GM18498 (cell line): ENCODE results near the gene PRKCE.
"Not testable (repeated sequence)": the region's sequence is repeated elsewhere in the genome, so short reads cannot be mapped to it uniquely, and the experiment has no call there.

Source experiments
- ATAC-seq: cut with Tn5 transposase; IDR thresholded peaks from one replicate; pipeline ENCODE4 v1.9.1; 2021; ENCODE audit warnings: mild to moderate bottlenecking, moderate library complexity; ENCODE audit not compliant: unreplicated experiment

PRKCE gene

DNA sequence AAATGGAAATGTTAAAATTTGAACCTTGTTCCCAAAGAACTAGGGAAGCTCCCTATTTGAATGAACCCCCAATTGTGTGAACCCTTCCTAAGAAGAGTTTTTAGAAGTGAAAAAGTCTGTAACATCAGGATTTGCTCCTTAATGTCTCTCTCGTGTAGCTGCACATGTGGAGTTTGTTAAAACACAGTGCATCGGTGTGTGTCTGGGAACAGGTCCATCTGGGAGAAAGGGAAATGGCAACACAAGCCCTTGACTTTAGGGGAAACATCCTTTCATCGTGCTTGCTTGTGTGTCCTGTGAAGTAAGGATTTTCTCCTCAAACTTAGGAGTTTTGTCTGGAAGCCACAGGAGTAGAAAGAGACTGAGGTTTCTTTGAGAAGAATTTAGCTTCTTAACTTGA lies 203.9 kb downstream of the PRKCE start:
- ATAC-seq = no peak

DNA sequence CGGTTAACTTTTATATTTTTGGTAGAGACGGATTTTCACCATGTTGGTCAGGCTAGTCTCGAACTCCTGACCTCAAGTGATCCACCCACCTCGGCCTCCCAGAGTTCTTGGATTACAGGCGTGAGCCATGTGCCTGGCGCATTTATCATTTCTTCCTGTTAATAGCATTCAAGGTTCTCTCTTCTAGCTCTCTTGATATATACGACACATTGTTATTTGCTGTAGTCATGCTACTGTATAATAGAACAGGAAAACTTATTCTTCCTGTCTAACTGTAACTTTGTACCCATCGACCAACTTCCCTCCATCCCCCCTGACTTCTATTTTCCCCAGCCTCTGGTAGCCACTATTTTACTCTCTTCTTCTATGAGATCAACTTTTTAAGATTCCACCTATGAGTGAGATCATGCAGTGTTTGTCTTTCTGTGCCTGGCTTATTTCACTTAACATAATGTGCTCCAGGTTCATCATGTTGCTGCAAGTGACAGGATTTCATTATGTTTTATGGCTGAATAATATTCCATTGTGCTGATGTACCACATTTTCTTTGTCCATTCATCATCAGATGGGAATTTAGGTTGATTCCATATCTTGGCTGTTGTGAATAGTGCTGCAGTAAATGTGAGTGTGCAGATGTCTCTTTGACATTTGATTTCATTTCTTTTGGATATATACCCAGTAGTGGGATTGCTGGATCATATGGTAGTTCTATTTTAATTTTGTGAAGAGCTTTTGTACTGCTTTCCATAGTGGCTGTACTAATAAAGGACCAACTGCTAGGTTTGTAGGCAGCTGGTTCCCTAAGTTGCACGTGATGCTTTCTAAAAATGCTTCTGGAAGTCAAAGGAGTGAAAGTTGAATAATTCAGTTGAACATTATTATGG lies 205.2 kb downstream of the PRKCE start:
- no peak for ATAC-seq

DNA sequence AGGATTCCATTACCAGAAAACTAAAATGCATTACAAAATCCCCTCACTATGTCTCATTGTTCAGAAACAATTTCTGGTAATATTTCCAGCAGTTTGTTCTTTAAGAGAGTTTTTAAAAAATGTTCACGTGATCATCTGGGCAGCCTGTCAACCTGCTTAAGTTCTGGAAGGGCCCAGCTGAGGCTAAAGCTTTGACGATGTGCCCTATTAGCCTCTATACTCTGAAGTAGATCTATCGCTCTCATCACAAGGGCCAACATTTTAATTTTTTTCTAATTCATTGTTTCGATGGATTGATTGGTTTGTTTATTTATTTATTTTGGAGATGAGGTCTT lies 205.8 kb downstream of the PRKCE start:
- ATAC-seq = no peak

DNA sequence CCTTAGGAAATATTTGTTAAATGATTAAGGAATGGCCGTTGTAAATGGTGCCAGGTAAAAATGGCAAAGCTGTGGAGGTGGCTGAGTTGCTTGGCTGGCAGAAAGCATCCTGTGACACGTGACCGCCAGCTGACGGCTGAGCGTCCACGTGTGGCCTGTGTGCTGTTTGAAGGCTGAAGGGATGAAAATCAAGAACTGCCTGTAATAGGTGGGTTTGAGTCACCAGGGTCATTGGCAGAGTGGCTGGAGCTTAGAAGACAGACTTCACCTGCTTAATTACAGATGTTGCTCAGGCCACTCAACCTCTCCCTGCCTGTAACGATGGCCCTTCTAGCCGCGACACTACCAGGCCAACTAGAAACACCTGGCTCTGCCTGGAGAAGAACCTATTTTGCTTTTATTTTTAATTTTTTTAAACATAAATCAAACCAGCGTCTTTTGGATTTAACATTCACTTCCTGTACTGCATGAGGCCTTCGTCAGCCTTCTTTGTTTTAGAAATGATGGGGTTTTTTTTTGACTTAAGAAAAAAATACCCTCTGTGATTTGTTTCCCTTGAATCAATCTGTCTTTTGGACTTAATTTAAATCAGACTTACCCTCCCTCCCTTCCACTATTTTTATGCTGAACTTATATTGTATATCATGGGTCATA lies 206.5 kb downstream of the PRKCE start:
- no peak for ATAC-seq

DNA sequence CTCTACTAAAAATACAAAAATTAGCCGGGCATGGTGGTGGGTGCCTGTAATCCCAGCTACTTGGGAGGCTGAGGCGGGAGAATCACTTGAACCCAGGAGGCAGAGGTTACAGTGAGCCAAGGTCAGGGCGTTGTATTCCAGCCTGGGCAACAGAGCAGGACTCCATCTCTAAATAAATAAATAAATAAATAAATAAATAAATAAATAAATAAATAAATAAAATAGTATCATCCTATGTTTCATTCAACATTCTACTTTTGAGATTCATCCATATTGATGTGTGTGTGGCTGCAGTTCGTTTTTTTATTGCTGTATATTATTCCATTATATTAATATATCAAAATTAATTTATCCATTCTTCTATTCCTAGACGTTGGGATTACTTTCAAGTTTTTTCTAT lies 207.4 kb downstream of the PRKCE start:
- not testable (repeated sequence) for ATAC-seq

DNA sequence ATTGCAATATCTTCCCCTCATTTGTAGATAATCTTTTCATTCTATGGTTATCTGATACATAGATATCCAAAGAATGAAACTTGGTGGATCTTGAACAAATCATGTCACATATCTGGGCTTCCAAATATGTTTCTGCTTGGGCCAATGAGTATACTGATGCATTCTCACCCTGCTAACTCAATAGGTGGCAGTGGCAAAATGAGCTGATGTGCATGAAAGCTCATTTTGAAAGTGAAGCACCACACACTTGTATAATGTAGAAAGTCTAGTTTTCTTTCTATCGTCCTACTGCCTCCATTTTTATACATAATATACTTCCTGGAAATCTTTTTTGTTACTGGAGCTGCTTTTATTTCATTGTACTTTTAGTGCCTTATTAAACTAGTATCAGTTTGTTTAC lies 208.2 kb downstream of the PRKCE start:
- ATAC-seq = no peak

DNA sequence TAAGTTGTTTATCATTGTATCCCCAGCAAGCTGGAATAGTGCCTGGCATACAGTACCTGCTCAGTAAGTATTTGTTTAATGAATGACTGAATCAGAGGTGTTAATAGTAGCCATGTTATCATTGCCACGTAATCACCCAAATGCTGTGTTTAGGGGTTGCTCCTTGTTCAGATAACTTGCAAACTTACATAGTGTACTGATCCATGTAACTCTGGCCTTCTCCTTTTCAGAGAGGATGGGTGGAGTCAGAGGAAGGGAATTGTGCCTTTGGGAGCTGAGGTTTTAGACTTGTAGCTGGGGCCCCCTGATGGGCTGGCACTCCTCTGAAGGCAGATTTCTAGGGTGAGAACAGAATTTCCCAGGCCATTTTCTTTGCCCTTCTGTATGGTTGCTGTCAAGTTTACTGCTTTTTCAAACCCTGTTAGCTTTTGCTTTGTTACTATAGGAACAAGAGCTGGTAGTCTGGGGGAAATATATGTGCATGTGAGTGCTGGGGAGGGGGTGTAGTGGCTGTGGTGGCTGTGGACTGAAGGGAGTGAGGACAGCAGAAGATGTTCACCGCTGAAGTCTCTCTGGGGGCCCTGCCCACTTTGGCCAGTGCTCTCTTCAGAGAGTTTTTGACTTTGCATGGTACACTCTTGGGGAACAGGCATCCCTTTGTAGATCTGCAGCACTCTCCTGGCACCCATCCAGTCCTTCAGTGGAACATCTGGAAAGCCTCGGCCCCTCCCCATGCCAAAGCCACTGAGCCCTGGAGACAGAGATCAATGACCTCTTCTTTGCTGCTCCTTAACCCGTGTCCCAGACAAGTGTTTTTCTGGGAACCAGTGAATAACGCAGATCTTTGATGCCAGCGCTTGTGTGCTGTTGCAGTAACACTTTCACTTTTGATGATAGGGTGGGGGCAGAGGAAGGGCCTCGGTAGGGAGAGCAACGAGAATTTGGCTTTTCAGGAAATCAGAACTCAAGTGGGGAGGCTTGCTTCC lies 209.0 kb downstream of the PRKCE start:
- no peak for ATAC-seq

DNA sequence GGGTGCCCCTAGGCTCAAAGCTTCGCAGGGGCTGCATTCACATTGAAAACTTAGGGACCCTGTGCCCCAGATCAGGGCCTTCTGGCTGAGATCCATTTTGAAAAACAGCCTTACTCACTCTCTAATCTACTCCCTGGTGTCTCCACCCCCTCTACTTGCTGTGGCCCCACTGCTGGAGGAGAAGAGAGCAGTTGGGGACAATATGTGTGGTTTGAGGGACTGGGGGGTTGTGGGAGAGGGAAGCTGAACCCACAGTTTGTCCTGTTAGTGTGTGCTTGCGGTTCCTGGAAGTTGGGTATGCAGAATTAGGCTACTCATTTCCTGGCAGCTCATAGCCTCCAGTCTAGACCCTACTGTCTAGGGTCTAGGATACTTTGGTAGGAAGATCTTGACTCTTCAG lies 211.4 kb downstream of the PRKCE start:
- ATAC-seq = no peak

DNA sequence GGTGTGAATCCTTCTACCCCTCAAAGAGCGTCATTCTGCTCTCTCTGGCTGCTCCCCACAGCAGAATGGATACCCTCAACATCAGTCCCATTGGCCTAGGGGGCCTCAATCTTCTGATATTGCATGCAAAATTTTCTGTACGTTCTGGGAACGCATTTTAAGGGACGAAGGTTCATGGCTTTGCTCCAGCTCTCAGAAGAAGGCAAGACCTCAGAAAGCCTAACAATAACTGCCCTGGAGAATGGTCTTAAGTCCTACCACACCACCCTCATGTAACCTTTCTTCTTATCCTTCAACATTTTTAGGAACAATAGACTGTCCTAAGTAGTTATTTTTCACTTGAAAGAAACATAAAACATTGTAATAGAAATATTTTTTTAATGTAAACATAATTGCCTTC lies 212.6 kb downstream of the PRKCE start:
- ATAC-seq = no peak

DNA sequence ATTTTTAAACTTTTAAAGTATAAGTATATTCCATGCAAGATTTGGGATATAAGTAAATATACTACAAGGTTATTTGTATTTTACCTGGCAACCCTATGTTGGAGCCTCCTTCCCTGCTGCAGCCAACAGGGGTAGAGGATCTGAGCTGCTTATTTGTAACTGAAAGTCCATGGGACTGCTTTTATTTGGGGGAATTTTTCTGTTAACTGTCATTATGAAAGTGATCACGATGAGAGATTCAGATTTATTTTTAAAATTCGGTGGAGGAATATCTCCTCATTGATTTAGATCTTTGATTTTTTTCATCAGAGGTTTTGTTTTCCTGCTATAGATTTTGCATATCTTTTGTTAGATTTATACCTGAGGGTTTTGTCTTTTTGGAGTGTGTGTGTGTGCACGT lies 215.9 kb downstream of the PRKCE start:
- no peak for ATAC-seq

DNA sequence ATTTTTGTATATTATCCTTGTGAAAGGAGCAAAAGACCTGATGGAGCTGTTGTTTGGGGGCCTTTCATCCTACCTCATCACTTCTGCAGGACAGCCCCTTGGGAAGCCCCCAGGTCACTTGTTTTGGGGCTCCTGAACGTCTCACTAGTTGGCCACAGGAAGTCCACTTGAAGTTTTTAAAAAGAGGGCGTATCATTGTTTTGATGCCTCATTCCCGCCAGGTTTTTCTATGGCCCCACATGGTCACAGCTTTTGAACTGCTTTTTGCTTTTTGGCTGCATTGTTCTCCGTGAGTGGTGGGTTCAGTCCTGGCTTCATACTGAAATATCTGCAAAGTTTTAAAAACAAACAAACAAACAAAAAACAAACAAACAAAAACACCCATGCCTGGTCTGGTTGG lies 216.3 kb downstream of the PRKCE start:
- no peak for ATAC-seq

DNA sequence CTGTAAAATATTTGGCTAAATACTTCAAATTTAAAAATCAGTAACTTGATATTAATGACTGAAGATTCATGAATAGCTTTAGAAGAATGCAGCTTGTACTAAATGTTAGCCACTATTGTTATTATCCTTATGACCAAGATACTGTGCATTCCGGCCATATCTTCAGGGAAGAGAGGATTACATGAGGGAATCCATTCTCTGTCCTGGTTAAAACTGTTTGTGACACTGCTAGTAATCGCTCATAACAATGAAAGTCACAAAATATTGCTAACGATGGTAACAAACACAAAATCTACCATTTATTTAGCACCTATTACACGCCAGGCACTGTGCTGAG lies 217.7 kb downstream of the PRKCE start:
- no peak for ATAC-seq

DNA sequence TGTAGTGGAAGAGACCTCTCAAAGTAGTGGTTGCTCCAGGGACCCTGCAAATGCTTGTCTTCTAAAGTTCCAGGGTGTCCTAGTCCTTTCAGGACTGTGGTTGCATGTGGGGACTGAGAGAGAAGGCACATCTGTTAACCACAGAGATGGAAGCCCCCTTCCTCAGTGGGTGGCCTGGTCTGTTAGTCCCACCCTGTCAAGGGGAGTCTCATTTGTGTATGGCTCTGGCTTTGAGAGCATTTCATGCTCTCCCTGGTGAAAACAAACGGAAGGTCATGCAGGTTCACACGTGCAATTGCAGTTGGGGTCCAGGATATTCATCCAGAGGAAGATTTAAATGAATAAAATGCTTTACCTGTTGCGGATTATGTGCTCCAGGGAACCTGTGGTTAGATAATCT lies 219.6 kb downstream of the PRKCE start:
- ATAC-seq = no peak

DNA sequence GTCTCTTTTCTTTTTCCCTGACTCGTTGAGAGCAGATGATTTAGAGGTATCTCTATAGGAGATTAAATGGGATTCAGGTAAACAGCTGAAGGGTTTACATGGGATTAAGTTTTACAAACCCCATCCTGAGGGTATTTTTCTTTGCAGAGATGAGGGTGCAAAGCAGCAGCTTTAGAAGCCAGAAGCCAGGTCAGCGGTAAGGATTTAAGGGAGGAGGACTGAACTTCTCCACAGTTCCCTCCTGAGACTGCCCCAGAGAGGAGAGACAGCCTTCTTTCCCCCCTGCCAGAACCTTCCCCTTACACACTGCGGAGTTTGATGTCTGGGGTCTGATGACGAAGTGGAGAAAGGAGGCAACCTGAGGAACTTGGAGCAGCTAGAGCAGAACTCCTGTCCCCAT lies 220.1 kb downstream of the PRKCE start:
- no peak for ATAC-seq

DNA sequence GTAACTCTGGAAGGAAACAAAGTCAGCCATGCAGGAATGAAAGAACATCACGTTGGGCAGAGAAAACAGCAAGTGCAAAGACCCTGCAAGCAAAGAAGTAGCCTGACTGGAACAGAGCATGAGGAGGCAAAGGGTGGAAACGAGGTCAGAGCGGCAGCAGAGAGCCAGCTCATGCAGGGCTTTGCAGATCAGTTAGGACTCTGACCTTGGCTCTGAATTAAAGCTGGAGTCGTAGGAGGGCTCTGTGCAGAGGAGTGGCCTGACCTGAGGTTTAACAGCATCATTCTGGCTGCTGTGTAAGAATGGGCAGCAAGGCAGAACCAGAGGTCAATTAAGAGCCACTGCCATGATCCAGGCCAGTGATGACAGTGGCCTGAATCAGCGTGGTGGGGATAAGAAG lies 220.7 kb downstream of the PRKCE start:
- ATAC-seq = no peak

DNA sequence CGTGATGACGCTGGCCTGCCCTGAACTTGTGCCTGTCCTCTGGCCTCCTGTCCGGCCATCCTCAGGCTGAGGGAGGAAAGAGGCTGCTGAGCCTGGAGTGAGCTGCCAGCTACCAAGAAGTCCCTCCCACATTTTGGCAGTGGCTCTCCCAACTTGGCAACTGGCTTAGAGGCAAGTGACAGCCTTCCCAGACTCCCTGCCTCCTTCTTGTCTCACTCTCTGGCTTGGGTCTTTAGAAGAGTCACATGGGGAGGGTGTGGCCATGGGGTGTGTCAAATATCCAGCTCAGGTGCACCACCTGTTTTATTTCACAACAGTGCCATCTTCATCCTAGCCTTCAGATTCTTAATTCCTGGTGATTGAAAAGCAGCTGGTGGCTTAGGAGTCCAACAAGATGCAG lies 222.9 kb downstream of the PRKCE start:
- no peak for ATAC-seq

DNA sequence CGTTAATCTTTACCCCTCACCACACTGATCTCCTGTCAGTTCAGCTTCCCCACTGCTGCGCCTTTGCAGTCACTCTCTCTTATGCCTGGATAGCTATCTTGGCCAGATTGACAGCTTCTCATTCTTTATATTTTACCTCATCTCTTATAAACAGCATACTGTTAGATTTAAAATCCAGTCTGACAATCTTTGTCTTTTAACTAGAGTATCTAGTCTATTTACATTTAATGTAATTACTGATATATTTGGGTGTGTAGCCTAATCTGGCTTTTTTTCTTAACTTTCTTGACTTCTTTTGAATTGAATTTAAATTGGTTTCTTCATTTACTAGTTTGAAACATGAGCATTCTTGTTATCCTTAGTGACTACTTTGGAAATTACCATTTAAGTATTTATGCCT lies 225.1 kb downstream of the PRKCE start:
- no peak for ATAC-seq

DNA sequence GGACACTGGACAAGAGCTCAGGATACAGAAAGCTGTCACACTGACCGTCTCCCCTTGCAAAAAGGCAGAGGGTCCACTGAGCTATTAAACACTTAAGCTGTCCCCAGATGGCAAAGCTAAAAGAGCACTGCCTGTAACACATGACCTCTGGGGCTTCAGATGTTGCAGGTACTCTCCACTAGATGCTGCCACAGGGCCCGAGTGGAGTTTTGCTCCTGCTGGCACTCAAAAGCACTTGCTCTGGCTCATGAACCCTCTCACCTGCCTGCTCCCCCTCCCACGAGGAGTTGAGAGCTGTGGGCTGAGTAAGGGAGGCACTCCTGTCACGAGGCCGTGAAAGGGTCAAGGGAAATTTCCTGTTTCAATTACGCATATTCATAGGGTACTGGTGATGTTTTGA lies 227.9 kb downstream of the PRKCE start:
- ATAC-seq = no peak

DNA sequence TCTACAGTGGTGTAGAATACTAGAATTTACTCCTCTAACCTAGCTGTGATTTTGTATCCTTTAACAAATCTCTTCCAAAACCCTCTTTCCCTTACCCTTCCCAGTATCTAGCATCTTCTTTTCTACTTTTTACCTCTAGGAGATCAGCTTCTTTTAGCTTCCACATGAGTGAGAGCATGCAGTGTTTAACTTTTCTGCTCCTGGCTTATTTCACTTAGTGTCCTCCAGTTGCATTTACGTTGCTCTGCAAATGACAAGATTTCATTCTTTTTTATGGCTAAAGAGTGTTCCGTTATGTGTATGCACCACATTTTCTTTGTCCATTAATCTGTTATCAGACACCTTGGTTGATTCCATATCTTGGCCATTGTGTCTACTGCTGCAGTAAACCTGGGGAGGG lies 228.5 kb downstream of the PRKCE start:
- no peak for ATAC-seq

DNA sequence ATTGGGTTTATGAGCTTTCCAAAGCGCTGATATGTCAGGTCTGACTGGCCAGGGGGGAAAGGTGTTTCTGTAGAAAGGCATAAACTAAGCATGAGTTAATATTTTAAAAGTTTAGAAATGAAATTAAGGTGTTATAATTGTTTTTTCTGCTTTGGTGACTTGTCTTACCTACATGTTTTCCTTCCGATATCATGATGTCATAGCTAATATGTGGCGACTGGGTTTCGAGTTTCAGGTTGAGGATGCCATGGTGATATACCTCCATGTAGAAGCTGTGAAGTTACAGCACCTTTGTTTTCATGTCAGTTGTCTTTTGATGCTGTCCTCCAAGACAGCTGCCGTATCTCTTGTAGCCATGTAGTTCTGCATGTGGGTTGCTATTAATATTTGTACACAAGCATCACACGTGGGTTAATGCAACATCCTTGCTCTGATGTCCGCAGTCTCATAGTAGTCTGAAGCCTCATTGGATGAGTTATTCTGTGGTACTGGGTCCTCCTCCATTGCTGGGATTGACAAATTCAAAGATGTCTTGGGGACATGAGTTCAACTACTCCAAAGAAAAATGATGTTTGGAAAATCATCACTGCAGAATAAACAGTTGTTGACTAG lies 230.6 kb downstream of the PRKCE start:
- ATAC-seq = no peak
